ENCODE data around the gene FBXW10B. TPM values are rescaled to one million over a fixed set of nuclear protein-coding genes. Genes with fewer than 3 reads are reported as not detected.
A peak's percentile ranks its signal among the peaks of the same experiment; 100 is the strongest.
"Not testable (repeated sequence)": the region's sequence is repeated elsewhere in the genome, so short reads cannot be mapped to it uniquely, and the experiment has no call there.

The FBXW10B gene
- under 1 TPM; 0.15 to 0.35 TPM for total RNA-seq

DNA sequence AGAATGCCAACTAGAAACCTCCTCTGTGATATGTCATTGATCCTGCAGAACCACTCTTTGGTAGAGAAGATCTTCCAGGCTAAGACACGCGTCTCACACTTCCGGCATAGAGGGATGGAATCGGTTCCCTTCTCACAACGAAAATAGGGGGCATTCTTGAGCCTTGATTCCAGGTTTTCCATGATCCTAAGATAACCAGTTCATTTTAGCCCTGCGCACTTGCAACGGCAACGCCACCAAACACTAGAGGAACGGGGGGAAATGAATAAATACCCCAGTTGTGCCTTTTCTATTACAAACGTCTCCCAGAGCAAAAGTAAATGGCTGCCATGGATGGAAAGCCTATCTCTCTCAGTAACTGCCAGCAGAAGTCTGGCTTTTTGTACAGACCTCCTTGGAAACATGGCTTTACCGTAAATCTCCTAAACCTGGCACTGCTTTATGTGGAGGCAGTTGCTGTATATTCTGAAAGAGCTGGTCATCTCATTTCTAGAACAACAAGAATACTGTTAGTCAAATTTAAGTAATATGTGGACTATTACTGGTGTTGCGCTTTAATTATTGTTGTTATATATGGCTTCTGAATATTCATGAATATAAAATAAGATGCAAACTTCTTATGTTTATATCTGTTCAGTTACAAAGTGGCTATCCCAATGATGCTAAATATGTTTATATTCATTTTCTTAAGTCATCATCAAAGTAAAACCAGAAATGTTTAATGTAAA lies at the start of gene FBXW10B:
Gene FBXW10B, minus strand, starts transcription at position 374 of the 728 bp plus-strand sequence. Its CDS starts 192 bp downstream, at position 182.
- H3K4me3 Mint-ChIP-seq; CTCF ChIA-PET; H3K36me3 Mint-ChIP-seq (ENCODE audit: low read depth); H3K27ac Mint-ChIP-seq; H3K9me3 Mint-ChIP-seq; DNase-seq; H3K4me1 Mint-ChIP-seq; H3K27me3 Mint-ChIP-seq; POLR2A ChIA-PET: not testable (repeated sequence)

DNA sequence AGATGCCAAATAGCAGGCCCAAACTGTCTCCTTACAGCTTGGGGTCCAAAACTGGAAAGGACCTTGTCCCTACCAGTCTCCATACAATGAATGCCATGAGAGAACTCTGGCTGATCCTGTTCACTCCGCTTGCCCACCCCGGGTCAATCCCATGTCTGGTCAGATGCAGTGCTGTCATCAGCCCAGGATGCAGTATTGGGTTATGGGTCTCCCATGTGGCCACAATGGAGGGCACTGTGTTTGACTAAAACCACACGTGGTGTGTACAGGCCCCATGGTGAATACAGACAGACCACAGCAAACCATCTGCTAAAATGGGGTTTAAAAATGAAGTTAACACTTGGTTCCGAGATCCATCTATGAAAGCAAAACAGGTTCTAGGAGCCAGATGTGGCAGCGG lies 44.2 kb upstream of the FBXW10B start:
- Mint-ChIP-seq H3K4me1 (no peaks in the 10 kb centered on the region), H3K36me3 (ENCODE audit: low read depth) (peaks cover 12% of the 10 kb centered on the region), H3K27ac (no peak overlapping the region), H3K27me3 (no peaks in the 10 kb centered on the region), H3K9me3 (no peaks in the 10 kb centered on the region), H3K4me3 (no peak overlapping the region)
- DNase-seq, result no peak
- POLR2A ChIA-PET, result no interaction called here
- CTCF ChIA-PET, result no interaction called here

DNA sequence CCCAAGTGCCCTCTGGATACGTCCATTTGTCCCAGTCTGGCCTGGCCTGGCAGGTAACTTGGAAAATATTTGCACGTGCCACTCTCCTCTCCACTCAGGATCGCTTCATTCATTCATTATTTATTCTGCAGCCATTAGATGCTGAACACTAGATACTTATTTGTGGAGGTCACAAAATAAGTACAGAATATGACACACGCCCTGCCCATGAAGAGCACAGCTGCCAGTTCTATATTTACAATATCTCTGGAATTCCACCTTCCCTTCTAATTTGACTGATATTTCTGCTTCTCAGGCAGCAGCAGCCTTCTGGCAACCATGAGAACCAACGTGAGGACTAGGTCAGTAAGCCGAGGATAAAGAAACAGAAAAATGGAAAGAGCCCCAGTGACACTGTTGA lies 43.7 kb upstream of the FBXW10B start:
- DNase-seq, result no peak
- no peaks in the 10 kb centered on the region for H3K4me1 Mint-ChIP-seq
- CTCF ChIA-PET, result no interaction called here
- no peaks in the 10 kb centered on the region for H3K9me3 Mint-ChIP-seq
- no peak overlapping the region for H3K27ac Mint-ChIP-seq
- POLR2A ChIA-PET, result no interaction called here
- no peaks in the 10 kb centered on the region for H3K27me3 Mint-ChIP-seq
- H3K4me3 Mint-ChIP-seq, result no peak overlapping the region
- H3K36me3 Mint-ChIP-seq (ENCODE audit: low read depth), result peaks cover 10% of the 10 kb centered on the region

DNA sequence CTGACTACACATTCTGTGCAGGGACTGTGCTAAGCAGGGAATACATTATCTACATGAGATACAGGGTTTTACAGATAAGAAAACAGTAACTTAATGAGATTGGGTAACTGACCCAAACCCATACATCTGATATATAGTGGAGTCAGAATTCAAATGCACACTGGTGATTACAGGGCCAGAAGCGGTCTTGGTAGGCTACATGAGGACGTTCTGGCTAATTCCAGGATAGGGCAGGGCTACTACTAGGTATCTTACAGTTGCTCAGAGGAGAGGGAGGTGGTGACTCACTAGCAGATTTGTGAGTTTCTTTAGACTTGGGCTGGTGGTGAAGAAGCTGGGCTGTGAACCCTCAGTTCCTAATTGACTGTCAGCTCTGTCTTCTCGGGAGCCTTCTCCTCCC lies 43.2 kb upstream of the FBXW10B start:
- H3K27ac Mint-ChIP-seq, result no peak overlapping the region
- no peaks in the 10 kb centered on the region for H3K27me3 Mint-ChIP-seq
- DNase-seq, result no peak
- H3K9me3 Mint-ChIP-seq, result no peaks in the 10 kb centered on the region
- H3K36me3 Mint-ChIP-seq (ENCODE audit: low read depth), result peaks cover 8% of the 10 kb centered on the region
- H3K4me1 Mint-ChIP-seq, result no peaks in the 10 kb centered on the region
- H3K4me3 Mint-ChIP-seq, result no peak overlapping the region
- CTCF ChIA-PET, result no interaction called here
- POLR2A ChIA-PET, result no interaction called here

DNA sequence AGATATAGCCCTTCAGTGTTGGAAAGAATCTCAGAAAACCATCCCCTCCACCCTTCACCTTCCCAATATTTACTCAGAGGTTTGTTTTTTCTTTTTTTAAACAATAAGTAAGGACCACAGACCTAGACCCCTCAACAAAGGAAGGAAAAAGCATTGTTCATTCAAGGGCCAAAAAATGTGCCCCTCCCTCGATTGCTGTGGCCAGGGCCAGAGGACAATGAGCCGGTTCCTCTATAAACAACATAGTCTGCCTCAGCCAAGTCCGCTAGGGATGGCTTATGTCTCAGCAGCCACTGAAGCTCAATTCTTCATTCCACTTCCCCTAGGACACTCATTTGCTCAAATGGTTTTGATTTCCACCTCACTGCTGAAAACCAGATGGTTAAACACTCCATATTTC lies 40.6 kb upstream of the FBXW10B start:
- DNase-seq, result no peak
- H3K4me3 Mint-ChIP-seq, result no peak overlapping the region
- no peaks in the 10 kb centered on the region for H3K4me1 Mint-ChIP-seq
- H3K27ac Mint-ChIP-seq, result no peak overlapping the region
- ChIA-PET CTCF (no interaction called here), POLR2A (no interaction called here)
- H3K9me3 Mint-ChIP-seq, result no peaks in the 10 kb centered on the region
- H3K36me3 Mint-ChIP-seq (ENCODE audit: low read depth), result peaks cover 13% of the 10 kb centered on the region
- H3K27me3 Mint-ChIP-seq, result no peaks in the 10 kb centered on the region

DNA sequence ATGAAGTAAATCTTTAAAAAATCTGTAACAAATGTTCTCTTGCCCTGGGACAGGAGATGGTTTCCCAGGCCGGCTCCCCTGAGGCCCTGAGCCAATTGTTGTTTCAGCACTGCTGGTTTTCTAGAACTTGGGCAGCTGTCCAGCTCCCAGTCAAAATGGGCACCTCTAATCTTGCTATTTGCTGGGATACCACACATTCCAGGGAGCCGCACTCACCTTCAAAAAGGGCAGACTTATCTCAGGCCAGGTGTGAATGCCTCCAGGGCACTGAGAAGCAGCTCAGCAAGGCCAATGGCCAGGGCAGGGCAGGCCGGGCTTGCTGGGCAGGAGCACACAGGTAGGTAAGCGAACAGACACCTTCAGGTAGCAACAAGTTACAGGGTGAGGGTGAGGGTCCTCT lies 40.2 kb upstream of the FBXW10B start:
- POLR2A ChIA-PET, result no interaction called here

DNA sequence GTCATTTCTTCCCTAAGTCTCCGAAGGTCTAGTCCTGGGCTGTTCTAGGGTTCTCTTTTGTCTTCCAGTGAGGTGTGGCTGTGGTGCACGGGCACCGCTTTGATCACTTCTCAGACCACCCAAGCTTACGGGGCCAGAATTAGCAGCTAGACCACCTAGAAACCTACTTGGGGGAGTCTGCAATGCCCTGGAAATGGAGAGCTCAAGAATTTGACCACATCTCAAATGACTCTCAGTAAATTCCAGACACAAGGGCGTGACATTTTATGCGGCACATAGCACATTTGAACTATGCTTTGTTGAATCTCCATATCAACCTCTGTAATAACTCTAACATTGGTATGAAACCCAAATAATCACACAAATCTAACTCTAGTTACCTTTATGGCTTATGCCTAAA lies 39.7 kb upstream of the FBXW10B start:
- no peaks in the 10 kb centered on the region for H3K4me1 Mint-ChIP-seq
- no peak for DNase-seq
- ChIA-PET CTCF (no interaction called here), POLR2A (no interaction called here)
- no peak overlapping the region for H3K4me3 Mint-ChIP-seq
- H3K27ac Mint-ChIP-seq, result no peak overlapping the region
- H3K9me3 Mint-ChIP-seq, result no peaks in the 10 kb centered on the region
- no peaks in the 10 kb centered on the region for H3K27me3 Mint-ChIP-seq
- peaks cover 12% of the 10 kb centered on the region for H3K36me3 Mint-ChIP-seq (ENCODE audit: low read depth)

More for the DNA sequence above, 40.2 kb upstream of the FBXW10B start:
- Mint-ChIP-seq H3K27me3 (no peaks in the 10 kb centered on the region), H3K36me3 (ENCODE audit: low read depth) (peaks cover 13% of the 10 kb centered on the region), H3K9me3 (no peaks in the 10 kb centered on the region), H3K4me3 (no peak overlapping the region), H3K4me1 (no peaks in the 10 kb centered on the region), H3K27ac (no peak overlapping the region)
- no peak for DNase-seq
- CTCF ChIA-PET, result no interaction called here

GRCh38 chr17:15658296-15658695 lies 38.8 kb upstream of the FBXW10B start:
- DNase-seq, result no peak
- Mint-ChIP-seq H3K9me3 (no peaks in the 10 kb centered on the region), H3K36me3 (ENCODE audit: low read depth) (peaks cover 7% of the 10 kb centered on the region), H3K4me3 (no peak overlapping the region), H3K4me1 (no peaks in the 10 kb centered on the region), H3K27me3 (no peaks in the 10 kb centered on the region), H3K27ac (no peak overlapping the region)
- CTCF ChIA-PET, result interaction anchor here (1.1 kb wide), 1 partner anchor 341 kb away, joined by 3 read pairs; the partner anchor contains the start of genes TTC19 and ZSWIM7
- POLR2A ChIA-PET, result no interaction called here

- no peaks in the 10 kb centered on the region for H3K9me3 Mint-ChIP-seq
- H3K4me1 Mint-ChIP-seq, result peaks cover 3% of the 10 kb centered on the region
- CTCF ChIA-PET, result interaction anchor here (1.1 kb wide), 1 partner anchor 341 kb away, joined by 3 read pairs; the partner anchor contains the start of genes TTC19 and ZSWIM7
Measured at GRCh38 chr17:15657868-15658267, 38.4 kb upstream of the FBXW10B start.

DNA sequence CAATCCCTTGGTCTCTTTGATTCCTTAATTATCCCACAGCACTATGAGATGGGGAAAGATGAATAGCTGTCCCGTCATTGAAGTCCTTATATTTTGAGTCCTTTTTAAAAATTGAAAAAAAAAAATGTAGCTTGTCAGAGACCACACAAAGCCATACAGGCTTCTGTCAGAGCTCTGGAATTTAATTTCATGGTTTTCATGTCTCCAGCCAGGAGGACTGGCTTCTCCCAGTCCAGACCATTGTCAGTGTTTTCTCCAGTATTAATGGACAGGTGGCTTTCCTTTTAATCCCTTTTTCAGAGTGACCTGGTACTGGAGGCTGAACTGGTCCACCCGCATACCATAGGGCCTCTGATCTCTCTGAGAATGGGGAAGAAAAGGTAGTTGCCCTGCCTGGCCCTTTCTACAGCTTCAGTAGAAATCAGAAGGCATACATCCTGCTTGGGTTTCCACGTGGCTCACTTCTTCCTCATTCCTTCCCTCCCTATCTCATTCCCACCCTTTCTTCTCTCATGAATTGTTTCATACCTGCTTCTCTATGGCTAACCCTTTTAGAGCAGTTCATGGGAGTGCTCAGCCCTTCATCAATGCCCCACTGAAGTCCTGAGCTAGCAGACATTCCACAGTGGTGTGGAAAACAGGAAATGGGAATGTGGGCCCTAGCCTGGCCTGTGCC lies 35.5 kb upstream of the FBXW10B start:
- POLR2A ChIA-PET, result no interaction called here
- Mint-ChIP-seq H3K27me3 (no peaks in the 10 kb centered on the region), H3K36me3 (ENCODE audit: low read depth) (peaks cover 5% of the 10 kb centered on the region), H3K4me1 (peaks cover 19% of the 10 kb centered on the region), H3K27ac (no peak overlapping the region), H3K9me3 (no peaks in the 10 kb centered on the region), H3K4me3 (no peak overlapping the region)
- DNase-seq, result no peak
- CTCF ChIA-PET, result no interaction called here

More at GRCh38 chr17:15657868-15658267, 38.4 kb upstream of the FBXW10B start:
- no peaks in the 10 kb centered on the region for H3K27me3 Mint-ChIP-seq
- DNase-seq, result no peak
- POLR2A ChIA-PET, result no interaction called here
- no peak overlapping the region for H3K4me3 Mint-ChIP-seq
- no peak overlapping the region for H3K27ac Mint-ChIP-seq
- H3K36me3 Mint-ChIP-seq (ENCODE audit: low read depth), result peaks cover 7% of the 10 kb centered on the region

DNA sequence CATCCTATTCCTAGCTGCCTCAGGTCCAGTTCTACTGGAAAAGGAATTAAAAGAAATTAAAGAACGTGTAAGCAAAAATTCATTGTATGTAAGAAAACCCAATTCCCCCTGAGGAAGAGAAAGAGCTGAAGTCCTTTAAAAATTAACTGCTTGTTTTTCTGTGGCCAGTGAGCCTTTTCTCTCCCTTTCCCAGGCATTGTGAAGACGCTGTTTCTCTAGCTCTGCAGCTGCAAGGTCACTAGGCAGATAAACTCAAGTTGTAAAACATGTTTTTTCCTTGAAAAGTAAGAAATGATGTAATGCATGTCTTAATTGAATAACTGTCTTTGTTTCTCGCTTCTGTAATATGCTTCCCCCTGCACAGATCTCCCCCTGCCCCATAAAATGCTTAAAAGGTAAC lies 34.9 kb upstream of the FBXW10B start:
- CTCF ChIA-PET; H3K27ac Mint-ChIP-seq; H3K36me3 Mint-ChIP-seq (ENCODE audit: low read depth); DNase-seq; H3K9me3 Mint-ChIP-seq; H3K4me3 Mint-ChIP-seq; POLR2A ChIA-PET; H3K27me3 Mint-ChIP-seq: not testable (repeated sequence)
- peaks cover 19% of the 10 kb centered on the region for H3K4me1 Mint-ChIP-seq

- Mint-ChIP-seq H3K27me3 (no peaks in the 10 kb centered on the region), H3K36me3 (ENCODE audit: low read depth) (peaks cover 5% of the 10 kb centered on the region), H3K27ac (no peak overlapping the region), H3K4me3 (no peak overlapping the region), H3K4me1 (peaks cover 21% of the 10 kb centered on the region), H3K9me3 (no peaks in the 10 kb centered on the region)
- DNase-seq, result no peak
- ChIA-PET CTCF (no interaction called here), POLR2A (no interaction called here)
Measured at GRCh38 chr17:15652960-15653359, 33.5 kb upstream of the FBXW10B start.

- peaks cover 21% of the 10 kb centered on the region for H3K4me1 Mint-ChIP-seq
- peak overlapping the region; percentile 46 for H3K4me3 Mint-ChIP-seq
- no peaks in the 10 kb centered on the region for H3K9me3 Mint-ChIP-seq
- CTCF ChIA-PET, result no interaction called here
- POLR2A ChIA-PET, result interaction anchor here (0.9 kb wide), 1 partner anchor 10 kb away, joined by 4 read pairs; no protein-coding TSS in a partner anchor
- peak overlapping the region; percentile 48 for H3K27ac Mint-ChIP-seq
- peaks cover 4% of the 10 kb centered on the region for H3K36me3 Mint-ChIP-seq (ENCODE audit: low read depth)
- peak; percentile 54 for DNase-seq
- no peaks in the 10 kb centered on the region for H3K27me3 Mint-ChIP-seq
Measured at GRCh38 chr17:15651583-15652110, 32.1 kb upstream of the FBXW10B start.

All from activated CD4-positive, alpha-beta memory T cell treated with anti-CD3 and anti-CD28 coated beads, Interleukin-2, amount 10 ng/mL, durations not matched to agents 7 days and 5 days (primary cell).